GM12875 (cell line): ENCODE measurements around the gene BUD13.
A peak's percentile ranks its signal among the peaks of the same experiment; 100 is the strongest.

Experiments used
- H3K4me3 ChIP-seq: one replicate; pipeline ENCODE4 v1.5.1; 2011; ENCODE audit warnings: low read depth, low read length, control low read depth
- CTCF ChIP-seq: IDR thresholded peaks from 2 replicates; pipeline ENCODE4 v1.5.1; 2011; ENCODE audit warnings: low read depth, mild to moderate bottlenecking, control low read depth, inconsistent platforms, low read length, moderate library complexity, borderline replicate concordance; ENCODE audit not compliant: insufficient read depth

BUD13 gene

DNA sequence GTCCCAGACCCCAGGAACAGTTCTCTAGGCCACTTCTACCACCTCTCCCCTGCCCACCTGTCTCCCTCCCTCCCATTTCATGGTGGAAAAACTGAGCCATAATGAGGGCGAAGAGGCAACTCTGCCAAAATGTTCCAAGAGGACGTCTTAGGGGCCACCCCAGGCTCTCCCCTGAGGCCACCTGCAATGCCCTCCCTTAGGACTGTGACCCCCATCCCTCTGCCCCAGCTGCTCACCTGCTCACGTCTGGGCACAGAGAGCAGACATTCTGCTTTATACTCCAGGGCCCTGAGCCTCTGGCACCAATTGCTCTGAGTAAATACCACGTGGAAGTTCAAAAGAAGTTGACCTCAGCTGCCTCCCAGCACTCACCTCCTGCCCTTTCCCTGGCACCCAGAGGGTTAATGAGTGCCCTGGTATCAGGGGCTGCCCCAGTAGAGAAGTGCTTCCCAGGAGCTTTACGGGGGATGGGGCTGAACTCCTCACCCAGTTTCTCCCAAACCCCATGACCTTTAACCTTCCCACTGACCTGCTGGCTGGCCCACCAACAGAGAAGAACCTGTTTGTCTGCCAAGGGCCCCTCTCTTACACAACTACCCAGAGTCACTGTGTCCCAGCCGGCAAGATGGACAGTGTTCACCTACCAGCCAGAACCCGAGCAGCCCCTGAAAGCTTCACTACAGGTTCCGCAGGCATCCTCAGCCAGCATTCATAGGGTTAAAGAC is 19.5 kb upstream of the BUD13 start:
- TF ChIP-seq CTCF, result no peak
- H3K4me3 ChIP-seq, result no peak overlapping the region

GRCh38 chr11:116791813-116792143 is 19.0 kb upstream of the BUD13 start, which contains the start of gene APOA5:
TSS of gene APOA5 (minus strand) at chr11:116791879. CDS start at chr11:116791860, 19 bp downstream.
- TF ChIP-seq CTCF, result no peak
- no peak within 1 kb of the TSS for H3K4me3 ChIP-seq

- TF ChIP-seq CTCF, result peak; percentile 93
- H3K4me3 ChIP-seq, result no peak overlapping the region
These were observed 18.4 kb upstream of the BUD13 start for GRCh38 chr11:116791002-116791812.

DNA sequence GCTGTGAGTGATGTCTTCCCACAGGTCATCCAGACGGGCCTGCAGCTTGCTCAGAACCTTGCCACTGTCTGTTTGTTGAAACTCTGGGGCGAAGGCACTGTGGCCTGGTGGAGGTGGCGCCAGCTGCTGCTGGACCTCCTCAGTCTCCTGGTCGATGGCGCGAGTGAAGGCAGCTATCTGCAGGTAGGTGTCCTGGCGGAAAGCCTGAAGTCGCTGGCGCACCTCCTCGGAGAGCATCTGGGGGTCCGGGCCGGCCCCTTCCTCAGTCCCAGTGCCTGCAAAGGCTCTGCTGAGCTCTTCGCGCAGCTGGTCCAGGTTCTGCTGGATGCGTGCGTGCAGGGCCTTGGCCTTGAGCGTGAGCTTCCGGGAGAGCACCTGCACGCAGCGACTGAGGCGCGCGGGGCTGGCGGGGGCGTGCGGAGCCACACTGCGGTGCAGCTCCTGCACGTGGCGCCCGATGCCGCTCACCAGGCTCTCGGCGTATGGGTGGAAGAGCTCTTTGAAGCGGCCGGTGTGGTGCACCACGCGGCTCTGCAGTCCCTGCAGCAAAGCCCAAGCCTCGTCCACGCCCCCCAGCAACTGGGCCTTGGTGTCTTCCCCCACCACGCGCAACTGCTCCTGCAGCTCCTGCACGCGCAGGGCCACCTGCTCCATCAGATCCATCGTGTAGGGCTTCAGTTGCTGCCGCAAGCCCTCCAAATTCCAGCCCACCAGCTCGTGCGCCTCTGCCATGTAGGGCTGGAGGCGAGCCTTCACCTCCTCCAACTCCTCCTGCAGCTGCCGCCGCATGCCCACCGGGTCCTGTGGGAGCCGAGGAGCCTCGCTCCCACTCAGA is 17.6 kb upstream of the BUD13 start:
- H3K4me3 ChIP-seq, result no peak overlapping the region
- TF ChIP-seq CTCF, result no peak

DNA sequence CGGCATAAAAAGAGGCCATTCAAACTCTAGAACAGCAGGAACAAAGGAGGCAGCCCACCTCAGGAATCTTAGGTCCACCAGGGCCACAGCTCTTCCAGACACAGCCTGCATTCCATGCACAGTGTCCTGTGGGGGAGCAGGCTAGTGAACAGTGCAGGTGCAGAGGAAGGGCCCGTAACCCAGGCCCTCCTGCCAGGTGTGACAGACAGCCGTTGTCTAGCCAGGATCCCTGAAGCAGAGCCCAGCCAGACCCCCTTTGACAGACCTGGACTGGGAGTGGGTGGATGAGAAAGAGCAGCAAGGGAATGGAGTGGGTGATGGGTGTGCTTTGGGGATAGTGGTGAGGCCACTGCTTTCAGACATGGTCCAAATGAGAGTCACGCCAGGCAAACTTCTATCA is 16.2 kb upstream of the BUD13 start:
- no peak for TF ChIP-seq CTCF
- no peak overlapping the region for H3K4me3 ChIP-seq

DNA sequence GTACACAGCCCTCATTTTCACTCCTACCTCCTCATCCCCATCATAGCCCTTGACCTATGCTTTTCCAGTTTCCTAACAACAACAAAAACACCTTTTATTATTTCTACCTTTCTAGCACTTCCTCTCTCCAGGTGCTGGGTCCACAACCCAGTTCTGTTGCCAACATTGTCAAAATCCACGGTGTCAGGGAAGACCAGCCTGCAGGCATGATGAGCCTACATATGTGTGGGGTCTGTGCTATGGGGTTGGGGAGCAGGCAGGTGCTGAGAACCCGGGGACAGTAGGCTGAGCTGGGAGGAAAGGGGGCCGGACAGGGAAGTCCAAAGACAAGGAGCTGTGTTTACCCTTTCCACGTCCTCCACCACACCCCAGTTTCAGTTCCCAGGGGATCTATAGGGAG is 15.7 kb upstream of the BUD13 start:
- H3K4me3 ChIP-seq, result peak overlapping the region; percentile 85
- no peak for TF ChIP-seq CTCF
